ENCODE measurements around the gene C2orf68. TPM values are rescaled to one million over a fixed set of nuclear protein-coding genes. Genes with fewer than 3 reads are reported as not detected.

The C2orf68 gene
- total RNA-seq, 1 donor from 2014 or later: 36.9 TPM

GRCh38 chr2:85589982-85590791 lies 21.7 kb downstream of the C2orf68 start:
- intact Hi-C loops (cut with micrococcal nuclease): no loop called here
- no peak overlapping the region for H3K4me3 Mint-ChIP-seq
- H3K36me3 Mint-ChIP-seq (ENCODE audit: low read depth): peaks cover 4% of the 10 kb centered on the region
- peaks cover 39% of the 10 kb centered on the region for H3K4me1 Mint-ChIP-seq
- DNase-seq: no peak
- H3K27ac Mint-ChIP-seq: no peak overlapping the region
- no peaks in the 10 kb centered on the region for H3K27me3 Mint-ChIP-seq
- no peaks in the 10 kb centered on the region for H3K9me3 Mint-ChIP-seq

DNA sequence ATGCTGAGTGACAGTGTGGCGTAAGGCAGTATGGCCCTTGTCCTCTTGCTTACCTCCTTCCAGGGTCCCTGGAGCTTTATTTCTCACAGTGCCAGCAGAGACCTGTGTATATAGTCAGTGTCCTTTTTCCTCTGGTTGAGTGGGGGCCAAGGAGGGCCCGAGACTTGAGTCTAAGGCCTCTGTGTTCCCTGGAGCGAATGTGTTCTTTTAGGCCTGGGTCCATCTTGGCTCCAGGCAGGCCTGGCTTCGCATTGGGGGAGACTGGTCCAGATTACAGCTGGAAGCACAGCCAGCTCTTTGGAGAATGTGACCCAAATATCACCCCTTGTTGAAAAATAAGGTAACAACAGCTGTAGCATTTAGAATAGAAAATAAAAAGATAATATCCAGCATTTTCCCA lies 22.7 kb downstream of the C2orf68 start:
- intact Hi-C loops (cut with micrococcal nuclease): no loop called here
- Mint-ChIP-seq H3K27me3 (no peaks in the 10 kb centered on the region), H3K4me1 (peaks cover 39% of the 10 kb centered on the region), H3K9me3 (no peaks in the 10 kb centered on the region), H3K4me3 (no peak overlapping the region), H3K27ac (no peak overlapping the region), H3K36me3 (ENCODE audit: low read depth) (peaks cover 4% of the 10 kb centered on the region)
- no peak for DNase-seq

DNA sequence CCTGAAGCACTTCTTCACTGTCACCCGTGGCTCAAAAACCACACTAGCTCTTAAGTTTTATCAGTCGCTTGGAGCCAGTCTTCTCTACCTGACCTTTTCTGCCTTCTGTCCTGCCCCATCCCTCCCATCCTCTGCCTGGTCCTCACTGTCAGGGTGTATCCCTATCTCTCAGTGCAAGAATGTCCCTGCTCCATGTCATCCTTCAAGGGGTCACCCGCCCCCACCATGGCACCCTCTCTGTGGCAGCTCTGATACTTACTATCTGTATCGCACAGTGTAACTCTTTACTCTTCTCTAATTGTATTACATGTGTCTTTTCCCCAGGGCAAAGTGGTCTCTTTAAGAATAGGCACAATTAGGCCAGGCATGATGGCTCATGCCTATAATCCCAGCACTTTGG lies 23.2 kb downstream of the C2orf68 start:
- intact Hi-C loops (cut with micrococcal nuclease): no loop called here
- no peaks in the 10 kb centered on the region for H3K9me3 Mint-ChIP-seq
- H3K27me3 Mint-ChIP-seq: no peaks in the 10 kb centered on the region
- H3K36me3 Mint-ChIP-seq (ENCODE audit: low read depth): peaks cover 4% of the 10 kb centered on the region
- no peak overlapping the region for H3K4me3 Mint-ChIP-seq
- DNase-seq: no peak
- H3K4me1 Mint-ChIP-seq: peaks cover 39% of the 10 kb centered on the region
- peak overlapping the region; percentile 8 for H3K27ac Mint-ChIP-seq

GRCh38 chr2:85588236-85588635 lies 23.6 kb downstream of the C2orf68 start:
- H3K27ac Mint-ChIP-seq: no peak overlapping the region

DNA sequence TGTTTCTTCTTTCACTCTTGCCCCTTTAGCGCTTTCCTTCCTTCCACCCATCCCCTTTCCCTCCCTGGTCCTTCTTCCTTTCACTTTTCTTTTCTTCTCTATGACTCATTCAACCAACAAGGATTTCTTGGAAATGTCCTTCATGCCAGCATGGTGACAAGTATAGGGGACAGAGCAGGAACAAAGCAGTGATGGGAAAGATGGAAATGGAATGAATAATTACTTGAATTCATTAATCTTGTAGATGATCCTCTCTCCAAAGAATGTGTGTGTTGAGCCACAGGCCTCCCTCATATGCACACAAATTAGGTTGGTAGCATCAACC lies 26.1 kb downstream of the C2orf68 start:
- H3K9me3 Mint-ChIP-seq: no peaks in the 10 kb centered on the region
- H3K4me1 Mint-ChIP-seq: peaks cover 46% of the 10 kb centered on the region
- no peak for DNase-seq
- no peaks in the 10 kb centered on the region for H3K27me3 Mint-ChIP-seq
- intact Hi-C loops (cut with micrococcal nuclease): loop anchor here (1.0 kb wide), 2 partner anchors 8 to 10 kb away; partner anchors contain the start of genes RNF181 and VAMP8
- H3K27ac Mint-ChIP-seq: peak overlapping the region; percentile 95
- peak overlapping the region; percentile 93 for H3K4me3 Mint-ChIP-seq
- peaks cover 17% of the 10 kb centered on the region for H3K36me3 Mint-ChIP-seq (ENCODE audit: low read depth)

More at GRCh38 chr2:85588236-85588635, 23.6 kb downstream of the C2orf68 start:
- Mint-ChIP-seq H3K36me3 (ENCODE audit: low read depth) (peaks cover 7% of the 10 kb centered on the region), H3K4me1 (peaks cover 40% of the 10 kb centered on the region), H3K9me3 (no peaks in the 10 kb centered on the region), H3K4me3 (no peak overlapping the region), H3K27me3 (no peaks in the 10 kb centered on the region)
- intact Hi-C loops (cut with micrococcal nuclease): no loop called here
- DNase-seq: no peak

GRCh38 chr2:85584857-85585780 lies 26.7 kb downstream of the C2orf68 start:
- Mint-ChIP-seq H3K27ac (peak overlapping the region; percentile 95), H3K4me3 (peak overlapping the region; percentile 93), H3K36me3 (ENCODE audit: low read depth) (peaks cover 20% of the 10 kb centered on the region), H3K9me3 (no peaks in the 10 kb centered on the region), H3K4me1 (peaks cover 47% of the 10 kb centered on the region), H3K27me3 (no peaks in the 10 kb centered on the region)
- DNase-seq: peak; percentile 76
- intact Hi-C loops (cut with micrococcal nuclease): loop anchor here (1.0 kb wide), 2 partner anchors 8 to 10 kb away; partner anchors contain the start of genes RNF181 and VAMP8

- peak; percentile 73 for DNase-seq
- Mint-ChIP-seq H3K4me1 (peaks cover 51% of the 10 kb centered on the region), H3K9me3 (no peaks in the 10 kb centered on the region), H3K27me3 (no peaks in the 10 kb centered on the region), H3K36me3 (ENCODE audit: low read depth) (peaks cover 22% of the 10 kb centered on the region), H3K27ac (peak within 1 kb of the TSS; percentile 95), H3K4me3 (peak within 1 kb of the TSS; percentile 93)
- intact Hi-C loops (cut with micrococcal nuclease): no loop called here
These were observed 27.5 kb downstream of the C2orf68 start, which contains the start of gene VAMP5 for GRCh38 chr2:85584354-85584856. Gene VAMP5, plus strand, starts transcription at chr2:85584431. Its CDS starts 60 bp downstream, at chr2:85584491.

GRCh38 chr2:85583667-85584353 lies 28.1 kb downstream of the C2orf68 start:
- Mint-ChIP-seq H3K4me3 (peak overlapping the region; percentile 93), H3K9me3 (no peaks in the 10 kb centered on the region), H3K4me1 (peaks cover 56% of the 10 kb centered on the region), H3K36me3 (ENCODE audit: low read depth) (peaks cover 24% of the 10 kb centered on the region), H3K27me3 (no peaks in the 10 kb centered on the region), H3K27ac (peak overlapping the region; percentile 91)
- DNase-seq: peak; percentile 84
- intact Hi-C loops (cut with micrococcal nuclease): no loop called here

- Mint-ChIP-seq H3K27me3 (no peaks in the 10 kb centered on the region), H3K4me1 (peaks cover 56% of the 10 kb centered on the region), H3K36me3 (ENCODE audit: low read depth) (peaks cover 25% of the 10 kb centered on the region), H3K27ac (peak overlapping the region; percentile 27), H3K9me3 (no peaks in the 10 kb centered on the region), H3K4me3 (no peak overlapping the region)
- intact Hi-C loops (cut with micrococcal nuclease): no loop called here
- no peak for DNase-seq
These were observed 29.4 kb downstream of the C2orf68 start for GRCh38 chr2:85582492-85582891.

DNA sequence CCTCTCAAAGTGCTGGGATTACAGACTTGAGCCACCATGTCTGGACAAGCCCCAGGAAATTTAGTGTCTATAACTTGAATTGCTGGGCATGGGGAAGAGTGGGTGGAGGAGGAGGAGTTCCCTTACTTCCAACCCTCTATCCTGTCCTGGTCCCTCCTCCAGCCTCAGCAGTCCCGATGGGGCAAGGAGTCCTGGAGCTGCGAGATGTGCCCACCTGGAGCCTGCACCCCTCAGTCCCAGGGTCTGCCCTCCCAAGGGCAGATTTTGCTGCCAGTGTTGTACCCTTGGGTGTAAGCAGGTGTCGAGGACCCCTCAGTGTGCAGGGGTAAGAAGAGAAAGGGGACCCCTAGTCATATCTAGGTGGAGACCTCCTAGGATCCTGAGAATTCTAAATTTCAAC lies 31.7 kb downstream of the C2orf68 start:
- DNase-seq: no peak
- peaks cover 25% of the 10 kb centered on the region for H3K36me3 Mint-ChIP-seq (ENCODE audit: low read depth)
- H3K4me3 Mint-ChIP-seq: peak overlapping the region; percentile 40
- intact Hi-C loops (cut with micrococcal nuclease): no loop called here
- H3K27me3 Mint-ChIP-seq: no peaks in the 10 kb centered on the region
- no peak overlapping the region for H3K27ac Mint-ChIP-seq
- peaks cover 44% of the 10 kb centered on the region for H3K4me1 Mint-ChIP-seq
- no peaks in the 10 kb centered on the region for H3K9me3 Mint-ChIP-seq

DNA sequence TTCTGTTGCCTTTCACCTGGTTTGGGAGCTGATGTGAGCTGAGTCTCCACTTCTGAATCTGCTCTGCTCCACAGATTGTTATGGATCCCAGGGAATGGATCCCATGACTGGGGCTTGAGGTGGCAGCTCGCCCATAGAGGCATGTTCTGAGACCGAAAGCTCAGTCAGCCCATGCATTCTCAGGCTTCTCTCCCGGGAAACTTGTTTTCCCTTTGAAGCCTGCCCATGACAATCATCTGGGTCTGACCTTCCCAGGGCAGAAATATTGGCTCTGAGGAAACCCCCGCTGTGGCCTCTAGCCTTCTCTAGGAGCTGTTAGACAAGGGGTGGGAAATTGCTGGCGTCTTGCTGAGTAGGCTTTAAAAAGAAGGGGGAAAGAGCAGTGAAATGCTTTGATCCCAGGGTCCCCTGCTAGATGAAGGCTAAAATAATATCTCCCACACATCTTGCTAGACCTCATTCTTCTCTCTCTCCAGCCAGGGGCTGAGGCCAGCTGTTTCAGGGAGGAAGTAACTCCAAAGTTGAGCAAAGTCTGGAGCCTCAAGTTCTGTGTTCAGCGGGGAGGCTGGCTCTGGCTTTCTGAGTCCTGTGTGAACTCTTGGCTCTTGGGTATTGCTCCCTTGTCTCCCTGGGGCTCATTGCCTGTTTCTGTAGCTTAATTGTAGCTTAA lies 32.5 kb downstream of the C2orf68 start:
- H3K27me3 Mint-ChIP-seq: no peaks in the 10 kb centered on the region
- no peak for DNase-seq
- no peaks in the 10 kb centered on the region for H3K9me3 Mint-ChIP-seq
- peaks cover 25% of the 10 kb centered on the region for H3K36me3 Mint-ChIP-seq (ENCODE audit: low read depth)
- peak overlapping the region; percentile 81 for H3K27ac Mint-ChIP-seq
- H3K4me3 Mint-ChIP-seq: peak overlapping the region; percentile 95
- intact Hi-C loops (cut with micrococcal nuclease): loop anchor here (2.0 kb wide), 1 partner anchor 15 kb away; the partner anchor contains the start of gene RNF181
- H3K4me1 Mint-ChIP-seq: peaks cover 37% of the 10 kb centered on the region

DNA sequence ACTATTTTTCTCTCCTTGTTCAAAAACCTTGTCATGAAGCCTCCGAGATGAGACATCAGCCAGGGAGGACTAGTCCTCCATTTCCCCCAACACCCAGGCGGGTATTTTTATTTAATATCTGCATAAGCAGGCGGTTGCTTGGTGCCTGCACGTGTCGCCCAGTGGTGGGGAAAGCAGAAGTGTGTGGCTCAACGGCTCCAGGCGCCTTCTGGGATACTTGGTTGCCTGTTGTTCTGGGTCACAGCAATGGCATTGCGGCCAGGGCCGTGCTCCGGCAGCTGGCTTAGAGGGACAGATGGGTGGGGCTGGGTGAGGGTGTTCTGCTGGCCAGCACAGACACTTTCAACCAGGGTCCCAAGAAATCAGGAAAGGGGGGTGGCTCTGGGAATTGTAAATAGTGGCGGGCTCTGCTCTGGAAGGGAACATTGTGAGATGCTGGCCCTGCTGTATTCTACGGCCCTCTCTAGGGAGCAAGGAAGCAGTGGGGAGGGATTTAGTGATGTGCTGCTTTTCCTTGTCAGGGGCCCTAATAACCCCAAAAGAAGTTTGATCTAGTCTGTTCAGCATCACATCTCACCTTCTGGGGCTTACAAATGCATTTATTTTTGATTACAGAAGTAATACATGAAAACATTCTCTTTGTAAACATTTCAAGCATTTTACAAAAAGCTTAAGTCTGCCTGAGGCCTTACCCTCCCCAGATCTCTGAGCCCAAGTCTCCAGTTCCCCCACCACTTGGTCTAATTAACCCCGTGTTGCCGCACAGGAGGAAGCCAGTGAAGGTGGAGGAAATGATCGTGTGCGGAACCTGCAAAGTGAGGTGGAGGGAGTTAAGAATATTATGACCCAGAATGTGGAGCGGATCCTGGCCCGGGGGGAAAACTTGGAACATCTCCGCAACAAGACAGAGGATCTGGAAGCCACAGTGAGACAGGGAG lies 33.4 kb downstream of the C2orf68 start:
- Mint-ChIP-seq H3K9me3 (no peaks in the 10 kb centered on the region), H3K27ac (peak overlapping the region; percentile 81), H3K27me3 (no peaks in the 10 kb centered on the region), H3K4me3 (peak overlapping the region; percentile 95), H3K36me3 (ENCODE audit: low read depth) (peaks cover 24% of the 10 kb centered on the region), H3K4me1 (peaks cover 33% of the 10 kb centered on the region)
- intact Hi-C loops (cut with micrococcal nuclease): loop anchor here (1.0 to 2.0 kb wide), 2 partner anchors 16 to 17 kb away; partner anchors contain the start of genes GGCX and RNF181
- peak; percentile 71 for DNase-seq
